ENCODE data around the gene FRYL.

DNA sequence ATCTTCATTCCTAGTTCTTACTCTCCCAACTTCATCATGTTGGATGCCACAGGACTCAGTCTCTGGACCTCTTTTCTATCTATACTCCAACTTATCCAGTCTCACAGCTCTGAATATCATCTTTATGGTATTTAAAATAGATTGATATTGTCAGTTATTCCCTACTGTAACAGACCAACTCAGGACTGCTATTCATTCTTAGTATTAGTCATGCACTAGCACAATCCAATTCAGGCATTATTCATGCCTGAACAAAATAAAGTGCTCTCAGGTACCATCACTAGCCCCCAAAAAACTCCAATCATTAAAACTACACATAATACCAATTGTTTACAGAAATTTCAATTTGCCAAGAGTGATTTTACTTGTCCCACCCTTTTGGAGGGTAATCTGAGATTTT, 37.7 kb downstream of the FRYL start:
- TF ChIP-seq, protein P1, sequence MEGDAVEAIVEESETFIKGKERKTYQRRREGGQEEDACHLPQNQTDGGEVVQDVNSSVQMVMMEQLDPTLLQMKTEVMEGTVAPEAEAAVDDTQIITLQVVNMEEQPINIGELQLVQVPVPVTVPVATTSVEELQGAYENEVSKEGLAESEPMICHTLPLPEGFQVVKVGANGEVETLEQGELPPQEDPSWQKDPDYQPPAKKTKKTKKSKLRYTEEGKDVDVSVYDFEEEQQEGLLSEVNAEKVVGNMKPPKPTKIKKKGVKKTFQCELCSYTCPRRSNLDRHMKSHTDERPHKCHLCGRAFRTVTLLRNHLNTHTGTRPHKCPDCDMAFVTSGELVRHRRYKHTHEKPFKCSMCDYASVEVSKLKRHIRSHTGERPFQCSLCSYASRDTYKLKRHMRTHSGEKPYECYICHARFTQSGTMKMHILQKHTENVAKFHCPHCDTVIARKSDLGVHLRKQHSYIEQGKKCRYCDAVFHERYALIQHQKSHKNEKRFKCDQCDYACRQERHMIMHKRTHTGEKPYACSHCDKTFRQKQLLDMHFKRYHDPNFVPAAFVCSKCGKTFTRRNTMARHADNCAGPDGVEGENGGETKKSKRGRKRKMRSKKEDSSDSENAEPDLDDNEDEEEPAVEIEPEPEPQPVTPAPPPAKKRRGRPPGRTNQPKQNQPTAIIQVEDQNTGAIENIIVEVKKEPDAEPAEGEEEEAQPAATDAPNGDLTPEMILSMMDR (conservative IDR thresholded peaks at IDR 0.05; ENCODE audit: low read depth, low read length): no peak
- no peak for TF ChIP-seq EZH2 (IDR thresholded peaks at IDR 0.05; ENCODE audit: borderline replicate concordance, low read depth, low read length, poor library complexity, severe bottlenecking)

All from A673 (cell line).